ENCODE data around the gene TNFSF4.
"Not testable (repeated sequence)": the region's sequence is repeated elsewhere in the genome, so short reads cannot be mapped to it uniquely, and the experiment has no call there.

DNA sequence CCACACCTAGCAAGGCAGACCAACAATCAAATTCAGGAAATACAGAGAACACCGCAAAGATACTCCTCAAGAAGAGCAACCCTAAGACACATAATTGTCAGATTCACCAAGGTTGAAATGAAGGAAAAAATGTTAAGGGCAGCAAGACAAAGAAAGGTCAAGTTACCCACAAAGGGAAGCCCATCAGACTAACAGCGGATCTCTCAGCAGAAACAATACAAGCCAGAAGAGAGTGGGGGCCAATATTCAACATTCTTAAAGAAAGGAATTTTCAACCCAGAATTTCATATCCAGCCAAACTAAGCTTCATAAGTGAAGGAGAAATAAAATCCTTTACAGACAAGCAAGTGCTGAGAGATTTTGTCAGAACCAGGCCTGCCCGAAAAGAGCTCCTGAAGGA lies 21.9 kb upstream of the TNFSF4 start:
- TF ChIP-seq CHD1 (IDR thresholded peaks at IDR 0.05; ENCODE audit: low read depth, low read length); CTCF (conservative IDR thresholded peaks at IDR 0.05; ENCODE audit: low read depth, low read length); POLR2A (IDR thresholded peaks at IDR 0.05; ENCODE audit: low read depth, low read length); CEBPB (IDR thresholded peaks at IDR 0.05; ENCODE audit: low read depth, low read length): not testable (repeated sequence)
